H1 (cell line): ENCODE data around the gene LRCH1. TPM values are rescaled to one million over a fixed set of nuclear protein-coding genes. Genes with fewer than 3 reads are reported as not detected.

ENCODE experiments used
- SP1 ChIP-seq: IDR thresholded peaks from 2 replicates; pipeline ENCODE4 v1.6.1; 2011; ENCODE audit warnings: low read depth, low read length
- polyA plus RNA-seq, 7 experiments: library from polyadenylated mRNA; depleted of rRNA in 3 of 7; stranded (reverse) in 5 of 7; unstranded in 2 of 7; fragments of >200 nt in 5 of 7; fragments of 200-250 nt in 2 of 7; gene quantifications; 1 replicate in 5 of 7; 2 replicates in 1 of 7; 4 replicates in 1 of 7; pipeline versions ENCODE4 v1.2.1 to v1.2.3, GENCODE V29; 2011 to 2013; ENCODE audit warnings: missing spikeins in 2 of 7, mixed read lengths in 2 of 7
- total RNA-seq: library from RNA; stranded (reverse); fragmentation: NEBNext Ultra II Directional; extraction: Animal tissue kit (Norgen Biotek cat#: 25700); gene quantifications from 2 replicates; pipeline ENCODE4 v1.2.1, GENCODE V29; 2021

The LRCH1 gene
- total and polyA plus RNA-seq, 2 of the 8 experiments (the other 6 are each of a cell fraction or from before 2014, with no cell fraction given): 3.0 to 10.1 TPM

DNA sequence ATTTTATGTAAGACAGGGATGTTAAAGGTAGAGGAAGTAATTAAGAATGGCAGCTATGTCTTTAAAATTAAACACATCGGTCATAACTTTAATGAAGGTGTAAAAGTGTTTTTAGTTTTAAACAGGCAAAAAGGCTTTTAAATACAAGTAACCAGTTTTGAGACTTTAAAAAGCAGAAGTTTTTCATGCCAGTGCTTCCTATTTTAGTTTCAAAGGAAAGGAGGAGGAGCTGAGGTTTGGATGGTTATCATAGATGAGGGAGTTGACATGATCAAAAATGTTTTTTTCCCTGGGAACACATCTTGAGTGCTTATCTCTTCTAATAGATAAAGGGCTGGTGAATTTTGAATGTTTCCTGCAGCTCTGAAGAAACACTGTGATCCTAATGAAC lies 42.9 kb downstream of the LRCH1 start (continued):
- TF ChIP-seq SP1: no peak
